Heart left ventricle (tissue), 16 donors: ENCODE results near the gene TENT5C. TPM values are rescaled to one million over a fixed set of nuclear protein-coding genes. Genes with fewer than 3 reads are reported as not detected.

Experiments used
- ATAC-seq, 4 donors: fragments of 200-7000 bp; cut with Tn5 transposase; one replicate each; pipeline ENCODE4 v1.9.1; 2020 to 2022; ENCODE audit warnings: moderate library complexity in 4 of 4, mild to moderate bottlenecking in 3 of 4, moderate number of reproducible peaks in 1 of 4
- DNase-seq, 5 donors: peaks; one replicate each; pipeline ENCODE4 v3.0.0-alpha.2; 2020
- H3K27ac ChIP-seq, 12 donors: fragments of 200-600 bp; sonication (generic) in 4 of 12; one replicate each; pipeline versions ENCODE4 v1.5.0 to v1.8.0; 2016 to 2022; ENCODE audit warnings: mild to moderate bottlenecking in 2 of 12
- H3K27me3 ChIP-seq, 9 donors: fragments of 200-600 bp; sonication (generic) in 2 of 9; one replicate each; pipeline versions ENCODE4 v1.5.1 to v1.8.0; 2016 to 2022; ENCODE audit warnings: mild to moderate bottlenecking in 3 of 9
- H3K36me3 ChIP-seq, 9 donors: fragments of 200-600 bp; sonication (generic) in 2 of 9; one replicate each; pipeline versions ENCODE4 v1.5.0 to v1.8.0; 2018 to 2022; ENCODE audit warnings: mild to moderate bottlenecking in 2 of 9
- H3K4me1 ChIP-seq, 12 donors: fragments of 200-600 bp; sonication (generic) in 4 of 12; one replicate each; pipeline versions ENCODE4 v1.5.0 to v1.8.0; 2016 to 2022; ENCODE audit warnings: mild to moderate bottlenecking in 3 of 12
- H3K4me3 ChIP-seq, 12 donors: fragments of 200-600 bp; sonication (generic) in 4 of 12; one replicate each; pipeline versions ENCODE4 v1.5.0 to v1.8.0; 2017 to 2022; ENCODE audit warnings: mild to moderate bottlenecking in 9 of 12, moderate library complexity in 4 of 12
- H3K9me3 ChIP-seq, 12 donors: fragments of 200-600 bp; sonication (generic) in 4 of 12; one replicate each; pipeline versions ENCODE4 v1.5.0 to v1.8.0; 2016 to 2022; ENCODE audit warnings: mild to moderate bottlenecking in 1 of 12
- CTCF ChIP-seq, 12 donors: fragments of 200-600 bp; sonication (generic) in 4 of 12; IDR thresholded peaks; one replicate each; pipeline versions ENCODE4 v1.5.0 to v1.8.0; 2018 to 2022; ENCODE audit warnings: antibody characterized with exemption in 12 of 12, mild to moderate bottlenecking in 5 of 12
- POLR2A ChIP-seq, 2 donors: fragments of 450-650 bp; IDR thresholded peaks; one replicate each; pipeline ENCODE4 v1.6.1; 2017; ENCODE audit warnings: antibody characterized with exemption in 2 of 2, mild to moderate bottlenecking in 2 of 2, moderate library complexity in 2 of 2
- WGBS, 4 donors: extraction: QIAGEN DNeasy Blood & Tissue Kit in 2 of 4; methylation state at CpG; one replicate each; pipeline versions ENCODE4 v1.1.5 to v1.1.7; 2013 to 2018; 5-methylcytosine and 5-hydroxymethylcytosine counted together
- intact Hi-C, 10 donors: fragments of 100-400 bp; cut with DNase I; formaldehyde crosslinking; loops; one replicate each; pipeline versions ENCODE4 v1.11.1 to v1.14.2; 2022
- polyA plus RNA-seq, 2 donors: library from polyadenylated mRNA; stranded (reverse); fragments of 200-250 nt; gene quantifications; one replicate each; pipeline ENCODE4 v1.2.3, GENCODE V29; 2013
- total RNA-seq, 9 donors: library from RNA; depleted of rRNA in 2 of 9; stranded (reverse); fragments of >200 nt in 2 of 9; fragmentation: NEBNext Ultra II Directional in 3 of 9; extraction: Animal tissue kit (Norgen Biotek cat#: 25700) in 3 of 9; gene quantifications; one replicate each; pipeline versions ENCODE4 v1.1.0 to v1.2.4, GENCODE V29; 2016 to 2023
- donor health status: ischemic (EF 13 %, LVEDD 7.1; RV severe dilation, severe dysfunction).
- donor health status: healthy with polysubstance abuse.
- donor health status: DM: no; HTN: yes; CAD: no.
- donor health status: DM: no; HTN: no; CAD: no.
- donor health status: ischemic (EF 25% LVEDD 6.9; RV normal size, moderate dysfunction).
- donor health status: ischemic (EF 25% LVEDD 5.7; RV mildly dilated, moderate dysfunction).
- donor health status: healthy.
- donor health status: DM: yes; HTN: yes; CAD: no.
- donor health status: ischemic (EF 35%, LVEDD 5.7; RV mildly dilated, moderate dysfunction).
- donor health status: nonischemic (EF 11% LVEDD 7.7; RV severe dilation, severe dysfunction).
- donor health status: DM: yes; HTN: yes; CAD: no.
- donor health status: PGD.
- donor health status: ischemic (EF 29% LVEDD 5.4; RV normal size, mild dysfunction).
- donor health status: nonischemic (EF 23%, LVEDD 6.1; RV moderate dilation, normal function).

Gene TENT5C
- total and polyA plus RNA-seq, 11 donors = 3.7 to 21.6 (median 14.5) TPM

GRCh38 chr1:117599286-117600221, 6.3 kb upstream of the TENT5C start:
- intact Hi-C loops = loop anchor here in 7 of 10 donors (10.0 kb wide), 5 partner anchors 55 to 535 kb away; partner anchors contain the start of gene TTF2 (in 1 of the 7)
- no peak for TF ChIP-seq POLR2A (IDR thresholded peaks at IDR 0.05)
- no peak for TF ChIP-seq CTCF (IDR thresholded peaks at IDR 0.05)
- ATAC-seq (peak; percentile 71 to 77 (median 74)), DNase-seq (peak in 1 of 5 donors; percentile 39)
- Histone ChIP-seq H3K4me3 (no peak overlapping the region), H3K4me1 (peaks cover 0 to 17% (median 0%) of the 10 kb centered on the region in 12 donors), H3K27me3 (no peaks in the 10 kb centered on the region), H3K9me3 (no peaks in the 10 kb centered on the region), H3K27ac (peak overlapping the region in 1 of 12 donors; percentile 59), H3K36me3 (no peaks in the 10 kb centered on the region)
- WGBS, 4 donors = 67 to 78% (median 75%) methylated on average over 16 of the region's 16 CpGs

GRCh38 chr1:117600325-117600943, 5.4 kb upstream of the TENT5C start:
- DNase-seq (no peak), ATAC-seq (peak in 1 of 4 donors; percentile 27)
- TF ChIP-seq CTCF (IDR thresholded peaks at IDR 0.05) = no peak
- TF ChIP-seq POLR2A (IDR thresholded peaks at IDR 0.05) = no peak
- no peak overlapping the region for H3K4me3 ChIP-seq
- H3K36me3 ChIP-seq = no peaks in the 10 kb centered on the region
- H3K9me3 ChIP-seq = no peaks in the 10 kb centered on the region
- peak overlapping the region in 2 of 12 donors; percentile 46 to 59 for H3K27ac ChIP-seq
- intact Hi-C loops = loop anchor here in 6 of 10 donors (10.0 kb wide), 4 partner anchors 66 to 536 kb away; partner anchors contain the start of gene TTF2 (in 1 of the 6)
- peaks cover 0 to 23% (median 5%) of the 10 kb centered on the region in 12 donors for H3K4me1 ChIP-seq
- WGBS, 4 donors = 75 to 88% (median 85%) methylated on average over 7 of the region's 7 CpGs
- H3K27me3 ChIP-seq = no peaks in the 10 kb centered on the region

GRCh38 chr1:117600966-117601365, 4.9 kb upstream of the TENT5C start:
- Histone ChIP-seq H3K27me3 (no peaks in the 10 kb centered on the region), H3K4me1 (peaks cover 0 to 23% (median 5%) of the 10 kb centered on the region in 12 donors), H3K4me3 (no peak overlapping the region), H3K9me3 (no peaks in the 10 kb centered on the region), H3K36me3 (no peaks in the 10 kb centered on the region), H3K27ac (peak overlapping the region in 1 of 12 donors; percentile 59)
- no peak for TF ChIP-seq CTCF (IDR thresholded peaks at IDR 0.05)
- TF ChIP-seq POLR2A (IDR thresholded peaks at IDR 0.05) = no peak
- WGBS, 4 donors = 62 to 76% (median 72%) methylated on average over 4 of the region's 4 CpGs
- intact Hi-C loops = loop anchor here in 6 of 10 donors (10.0 kb wide), 4 partner anchors 66 to 536 kb away; partner anchors contain the start of gene TTF2 (in 1 of the 6)
- peak in 1 of 5 donors; percentile 53 for DNase-seq
- ATAC-seq = no peak

GRCh38 chr1:117602862-117603261, 3.0 kb upstream of the TENT5C start:
- no peaks in the 10 kb centered on the region for H3K9me3 ChIP-seq
- H3K27ac ChIP-seq = no peak overlapping the region
- intact Hi-C loops = loop anchor here in 6 of 10 donors (10.0 kb wide), 4 partner anchors 68 to 538 kb away; partner anchors contain the start of gene TTF2 (in 1 of the 6)
- DNase-seq (no peak), ATAC-seq (no peak)
- peaks cover 0 to 31% (median 13%) of the 10 kb centered on the region in 12 donors for H3K4me1 ChIP-seq
- no peaks in the 10 kb centered on the region for H3K27me3 ChIP-seq
- H3K4me3 ChIP-seq = no peak overlapping the region
- H3K36me3 ChIP-seq = no peaks in the 10 kb centered on the region
- no peak for TF ChIP-seq POLR2A (IDR thresholded peaks at IDR 0.05)
- TF ChIP-seq CTCF (IDR thresholded peaks at IDR 0.05) = no peak
- WGBS, 4 donors = 83 to 91% (median 88%) methylated on average over 4 of the region's 4 CpGs
